HepG2 (cell line): Measurements from ENCODE around the gene TPM1. TPM values are rescaled to one million over a fixed set of nuclear protein-coding genes. Genes with fewer than 3 reads are reported as not detected.

Experiments
- ATAC-seq: fragments of 200-7000 bp; cut with Tn5 transposase; 3 replicates; pipeline ENCODE4 v1.9.1; 2020; ENCODE audit warnings: mild to moderate bottlenecking, moderate library complexity
- BruUV-seq: library from RNA; stranded (reverse); fragments of 400-500 nt; replicated peaks from 2 replicates; lab custom pipeline; 2021; lab: Mats Ljungman, UMichigan
- CTCF ChIA-PET: fragments of 300-600 bp; formaldehyde crosslinking; extraction: SDS; loops from one replicate; lab custom pipeline; 2021; ENCODE audit warnings: low total read pairs, inconsistent platforms, low intra/inter-chr PET ratio; lab: Yijun Ruan, JAX
- POLR2A ChIA-PET: fragments of 350-600 bp; sonication (Branson Sonifier 250); formaldehyde crosslinking; loops from one replicate; lab custom pipeline; 2020; ENCODE audit warnings: antibody characterized with exemption, inconsistent platforms; lab: Yijun Ruan, JAX
- DNase-seq: peaks from one replicate; pipeline ENCODE4 v3.0.0-alpha.2; 2015; ENCODE audit warnings: low spot score
- FAIRE-seq: peaks from 3 replicates; lab custom pipeline; 2011; peaks lifted over from hg19 to GRCh38; lab: Jason Lieb, UNC
- H2AFZ ChIP-seq: one replicate; pipeline ENCODE4 v1.6.1; 2011; ENCODE audit warnings: low read length, inconsistent platforms
- H3K27ac ChIP-seq: fragments of 300-600 bp; 3 replicates; pipeline ENCODE4 v1.8.0; 2011; ENCODE audit warnings: mixed run types, mild to moderate bottlenecking, mixed read lengths, low read length, inconsistent platforms; ENCODE audit not compliant: insufficient read depth; ENCODE audit errors: extremely low read length
- H3K27me3 ChIP-seq, 2 experiments: fragments of 200-600 bp in 1 of 2; 2 replicates in 1 of 2; 3 replicates in 1 of 2; pipeline versions ENCODE4 v1.6.0 to v1.8.0; 2011; ENCODE audit warnings: low read length in 2 of 2, mild to moderate bottlenecking in 2 of 2, moderate library complexity in 2 of 2, inconsistent platforms in 1 of 2; ENCODE audit not compliant: insufficient read depth in 2 of 2, control insufficient read depth in 1 of 2
- H3K36me3 ChIP-seq, 2 experiments: fragments of 200-600 bp in 1 of 2; replicated peaks in 1 of 2; 2 replicates in 1 of 2; 3 replicates in 1 of 2; pipeline versions ENCODE4 v1.5.1 to v1.8.0; 2011; ENCODE audit warnings: low read length in 2 of 2, inconsistent platforms in 1 of 2; ENCODE audit not compliant: insufficient read depth in 2 of 2, control insufficient read depth in 1 of 2
- H3K4me1 ChIP-seq: 2 replicates; pipeline ENCODE4 v1.5.1; 2012; ENCODE audit warnings: low read length, inconsistent platforms; ENCODE audit not compliant: insufficient read depth
- H3K4me2 ChIP-seq: 2 replicates; pipeline ENCODE4 v1.6.0; 2011; ENCODE audit warnings: low read depth, low read length, inconsistent platforms
- H3K4me3 ChIP-seq, 3 experiments: fragments of 200-600 bp in 1 of 3; sonication (generic), shearing (Covaris generic) in 1 of 3; replicated peaks in 1 of 3; 2 replicates each; pipeline ENCODE4 v1.5.1; 2011 to 2016; ENCODE audit warnings: low read length in 3 of 3, inconsistent platforms in 2 of 3, low read depth in 2 of 3, mild to moderate bottlenecking in 2 of 3, control low read depth in 1 of 3, mixed read lengths in 1 of 3; ENCODE audit not compliant: insufficient read depth in 1 of 3
- H3K79me2 ChIP-seq: one replicate; pipeline ENCODE4 v1.6.1; 2011; ENCODE audit warnings: low read length, inconsistent platforms; ENCODE audit not compliant: insufficient read depth
- H3K9ac ChIP-seq: 2 replicates; pipeline ENCODE4 v1.6.0; 2011; ENCODE audit warnings: mild to moderate bottlenecking, low read depth, low read length, inconsistent platforms; ENCODE audit not compliant: insufficient read depth
- H3K9me3 ChIP-seq: 2 replicates; pipeline ENCODE4 v1.5.1; 2012; ENCODE audit warnings: mild to moderate bottlenecking, low read length
- H4K20me1 ChIP-seq: 2 replicates; pipeline ENCODE4 v1.6.0; 2011; ENCODE audit warnings: inconsistent platforms, mild to moderate bottlenecking, low read length, moderate library complexity; ENCODE audit not compliant: insufficient read depth
- NFE2 ChIP-seq: sonication (generic); formaldehyde crosslinking; IDR thresholded peaks from 2 replicates; pipeline ENCODE4 v1.4.0; 2020; ENCODE audit warnings: missing genetic modification reagents
- ZFP36L2 ChIP-seq: sonication (generic); formaldehyde crosslinking; IDR thresholded peaks from 2 replicates; pipeline ENCODE4 v1.4.0; 2020; ENCODE audit warnings: missing genetic modification reagents
- ZFX ChIP-seq: sonication (generic); formaldehyde crosslinking; IDR thresholded peaks from 2 replicates; pipeline ENCODE4 v1.4.0; 2020; ENCODE audit warnings: mild to moderate bottlenecking, low read depth, missing genetic modification reagents, moderate library complexity
- ZNF567 ChIP-seq: sonication (generic); formaldehyde crosslinking; IDR thresholded peaks from 2 replicates; pipeline ENCODE4 v1.8.1; 2023; ENCODE audit warnings: mild to moderate bottlenecking, missing genetic modification reagents, borderline replicate concordance
- WGBS: methylation state at CpG from one replicate; pipeline ENCODE4 v1.1.6; 2017; ENCODE audit warnings: low lambda C conversion rate; 5-methylcytosine and 5-hydroxymethylcytosine counted together
- in situ Hi-C: cut with HindIII; loops from 2 replicates; pipeline ENCODE4 v1.10.0; 2017; ENCODE audit warnings: low pct_unique_long_range_greater_than_20kb; ENCODE audit not compliant: extremely low pct_ligation_motif_present
- intact Hi-C: fragments of 100-400 bp; cut with micrococcal nuclease; formaldehyde crosslinking; loops from one replicate; pipeline ENCODE4 v1.10.0; 2022; ENCODE audit not compliant: unreplicated experiment
- polyA plus RNA-seq, 8 experiments: library from polyadenylated mRNA; depleted of rRNA in 3 of 8; stranded (reverse) in 7 of 8; unstranded in 1 of 8; fragments of >200 nt; fragmentation: Illumina TruSeq in 4 of 8; extraction: Trizol in 4 of 8; gene quantifications; 2 replicates each; pipeline versions ENCODE4 v1.2.1 to v1.2.3, GENCODE V29; 2011 to 2016; ENCODE audit warnings: low read depth in 4 of 8, missing spikeins in 1 of 8, mixed read lengths in 1 of 8; ENCODE audit not compliant: insufficient read depth in 1 of 8
- total RNA-seq, 5 experiments: library from RNA; depleted of rRNA; stranded (reverse); fragments of >200 nt; fragmentation: Illumina TruSeq; extraction: Trizol; gene quantifications; 2 replicates each; pipeline ENCODE4 v1.2.3, GENCODE V29; 2016; ENCODE audit warnings: low read depth in 1 of 5
- TF ChIP-seq, protein P1 (sequence below): sonication (generic); formaldehyde crosslinking; IDR thresholded peaks from 2 replicates; pipeline ENCODE4 v1.5.0; 2020; ENCODE audit warnings: mild to moderate bottlenecking, missing genetic modification reagents
- TF ChIP-seq, protein P2 (sequence below): sonication (generic); formaldehyde crosslinking; IDR thresholded peaks from 2 replicates; pipeline ENCODE4 v1.5.1; 2020; ENCODE audit warnings: mild to moderate bottlenecking, missing genetic modification reagents, moderate library complexity
- TF ChIP-seq, protein P3 (sequence below): sonication (generic); formaldehyde crosslinking; IDR thresholded peaks from 2 replicates; pipeline ENCODE4 v1.5.0; 2020; ENCODE audit warnings: missing genetic modification reagents

The TPM1 gene
- total and polyA plus RNA-seq, 2 of the 13 experiments (the other 11 are each of a cell fraction or from before 2014, with no cell fraction given), result 98.9 to 109 TPM

DNA sequence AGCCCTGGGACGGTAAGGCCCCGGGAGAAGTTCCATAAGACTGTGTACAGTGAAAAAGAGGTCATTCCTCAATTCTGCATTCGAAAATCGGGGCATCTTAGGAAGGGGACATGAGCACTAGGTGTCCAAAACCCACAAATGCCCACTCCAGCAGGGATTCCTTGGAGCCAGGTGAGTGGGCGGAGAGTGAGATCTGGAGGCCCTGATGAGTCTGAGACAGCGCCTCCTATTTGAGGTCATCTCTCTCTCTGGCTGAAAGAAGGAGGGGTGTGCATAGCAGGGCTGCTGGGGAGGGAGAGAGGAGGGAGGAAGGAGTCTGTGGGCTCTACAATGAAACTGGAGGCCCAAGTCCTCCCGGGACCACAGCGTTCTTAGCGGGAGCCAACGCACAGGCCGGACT is 41.0 kb downstream of the TPM1 start:
- Histone ChIP-seq H3K79me2 (no peaks in the 10 kb centered on the region), H4K20me1 (no peaks in the 10 kb centered on the region), H3K4me2 (peak overlapping the region; percentile 46; the same call in 1 of the 2 replicates), H3K9me3 (no peaks in the 10 kb centered on the region), H3K27me3 (no peaks in the 10 kb centered on the region), H3K27ac (no peak overlapping the region), H3K9ac (0 out of 2 replicates have a peak overlapping the region, but pooled peaks have one; percentile 53), H2AFZ (peak overlapping the region; percentile 68), H3K4me1 (peaks cover 88% of the 10 kb centered on the region), H3K4me3 (no peak overlapping the region), H3K36me3 (no peaks in the 10 kb centered on the region)
- no peak for DNase-seq
- WGBS, result 86% methylated on average over 11 of the region's 11 CpGs
- in situ Hi-C loops, result no loop called here
- POLR2A ChIA-PET, result interaction anchor here (1.4 to 4.9 kb wide), 3 partner anchors 10 to 35 kb away, joined by 5 to 32 read pairs (median 9); no protein-coding TSS in a partner anchor
- no peak for FAIRE-seq
- TF ChIP-seq, protein P1, sequence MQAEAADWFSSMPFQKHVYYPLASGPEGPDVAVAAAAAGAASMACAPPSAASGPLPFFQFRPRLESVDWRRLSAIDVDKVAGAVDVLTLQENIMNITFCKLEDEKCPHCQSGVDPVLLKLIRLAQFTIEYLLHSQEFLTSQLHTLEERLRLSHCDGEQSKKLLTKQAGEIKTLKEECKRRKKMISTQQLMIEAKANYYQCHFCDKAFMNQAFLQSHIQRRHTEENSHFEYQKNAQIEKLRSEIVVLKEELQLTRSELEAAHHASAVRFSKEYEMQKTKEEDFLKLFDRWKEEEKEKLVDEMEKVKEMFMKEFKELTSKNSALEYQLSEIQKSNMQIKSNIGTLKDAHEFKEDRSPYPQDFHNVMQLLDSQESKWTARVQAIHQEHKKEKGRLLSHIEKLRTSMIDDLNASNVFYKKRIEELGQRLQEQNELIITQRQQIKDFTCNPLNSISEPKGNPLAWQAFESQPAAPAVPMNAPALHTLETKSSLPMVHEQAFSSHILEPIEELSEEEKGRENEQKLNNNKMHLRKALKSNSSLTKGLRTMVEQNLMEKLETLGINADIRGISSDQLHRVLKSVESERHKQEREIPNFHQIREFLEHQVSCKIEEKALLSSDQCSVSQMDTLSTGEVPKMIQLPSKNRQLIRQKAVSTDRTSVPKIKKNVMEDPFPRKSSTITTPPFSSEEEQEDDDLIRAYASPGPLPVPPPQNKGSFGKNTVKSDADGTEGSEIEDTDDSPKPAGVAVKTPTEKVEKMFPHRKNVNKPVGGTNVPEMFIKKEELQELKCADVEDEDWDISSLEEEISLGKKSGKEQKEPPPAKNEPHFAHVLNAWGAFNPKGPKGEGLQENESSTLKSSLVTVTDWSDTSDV (CRISPR knock-in tag), result no peak
- TF ChIP-seq ZFP36L2 (CRISPR knock-in tag) (no peak), ZFX (CRISPR knock-in tag) (no peak), ZNF567 (no peak), NFE2 (no peak)
- TF ChIP-seq, protein P2, sequence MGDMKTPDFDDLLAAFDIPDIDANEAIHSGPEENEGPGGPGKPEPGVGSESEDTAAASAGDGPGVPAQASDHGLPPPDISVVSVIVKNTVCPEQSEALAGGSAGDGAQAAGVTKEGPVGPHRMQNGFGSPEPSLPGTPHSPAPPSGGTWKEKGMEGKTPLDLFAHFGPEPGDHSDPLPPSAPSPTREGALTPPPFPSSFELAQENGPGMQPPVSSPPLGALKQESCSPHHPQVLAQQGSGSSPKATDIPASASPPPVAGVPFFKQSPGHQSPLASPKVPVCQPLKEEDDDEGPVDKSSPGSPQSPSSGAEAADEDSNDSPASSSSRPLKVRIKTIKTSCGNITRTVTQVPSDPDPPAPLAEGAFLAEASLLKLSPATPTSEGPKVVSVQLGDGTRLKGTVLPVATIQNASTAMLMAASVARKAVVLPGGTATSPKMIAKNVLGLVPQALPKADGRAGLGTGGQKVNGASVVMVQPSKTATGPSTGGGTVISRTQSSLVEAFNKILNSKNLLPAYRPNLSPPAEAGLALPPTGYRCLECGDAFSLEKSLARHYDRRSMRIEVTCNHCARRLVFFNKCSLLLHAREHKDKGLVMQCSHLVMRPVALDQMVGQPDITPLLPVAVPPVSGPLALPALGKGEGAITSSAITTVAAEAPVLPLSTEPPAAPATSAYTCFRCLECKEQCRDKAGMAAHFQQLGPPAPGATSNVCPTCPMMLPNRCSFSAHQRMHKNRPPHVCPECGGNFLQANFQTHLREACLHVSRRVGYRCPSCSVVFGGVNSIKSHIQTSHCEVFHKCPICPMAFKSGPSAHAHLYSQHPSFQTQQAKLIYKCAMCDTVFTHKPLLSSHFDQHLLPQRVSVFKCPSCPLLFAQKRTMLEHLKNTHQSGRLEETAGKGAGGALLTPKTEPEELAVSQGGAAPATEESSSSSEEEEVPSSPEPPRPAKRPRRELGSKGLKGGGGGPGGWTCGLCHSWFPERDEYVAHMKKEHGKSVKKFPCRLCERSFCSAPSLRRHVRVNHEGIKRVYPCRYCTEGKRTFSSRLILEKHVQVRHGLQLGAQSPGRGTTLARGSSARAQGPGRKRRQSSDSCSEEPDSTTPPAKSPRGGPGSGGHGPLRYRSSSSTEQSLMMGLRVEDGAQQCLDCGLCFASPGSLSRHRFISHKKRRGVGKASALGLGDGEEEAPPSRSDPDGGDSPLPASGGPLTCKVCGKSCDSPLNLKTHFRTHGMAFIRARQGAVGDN (CRISPR knock-in tag), result 0 out of 2 replicates have a peak, but pooled peaks have one; percentile 7
- TF ChIP-seq, protein P3, sequence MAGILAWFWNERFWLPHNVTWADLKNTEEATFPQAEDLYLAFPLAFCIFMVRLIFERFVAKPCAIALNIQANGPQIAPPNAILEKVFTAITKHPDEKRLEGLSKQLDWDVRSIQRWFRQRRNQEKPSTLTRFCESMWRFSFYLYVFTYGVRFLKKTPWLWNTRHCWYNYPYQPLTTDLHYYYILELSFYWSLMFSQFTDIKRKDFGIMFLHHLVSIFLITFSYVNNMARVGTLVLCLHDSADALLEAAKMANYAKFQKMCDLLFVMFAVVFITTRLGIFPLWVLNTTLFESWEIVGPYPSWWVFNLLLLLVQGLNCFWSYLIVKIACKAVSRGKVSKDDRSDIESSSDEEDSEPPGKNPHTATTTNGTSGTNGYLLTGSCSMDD, result no peak
- intact Hi-C loops, result no loop called here
- no peak for ATAC-seq
- no TSS peak for BruUV-seq
- CTCF ChIA-PET, result no interaction called here
